Glutamatergic neuron (in vitro differentiated cells): Measurements from ENCODE around the gene TBC1D2. TPM values are rescaled to one million over a fixed set of nuclear protein-coding genes. Genes with fewer than 3 reads are reported as not detected.

Experiments
- DNase-seq: peaks from one replicate; pipeline ENCODE4 v3.0.0; 2022
- H3K27ac Mint-ChIP-seq: one replicate; pipeline ENCODE4 v1.8.0; 2020; ENCODE audit warnings: mild to moderate bottlenecking, mixed read lengths, inconsistent platforms; ENCODE audit not compliant: unreplicated experiment
- H3K27me3 Mint-ChIP-seq: one replicate; pipeline ENCODE4 v1.8.0; 2020; ENCODE audit warnings: mild to moderate bottlenecking, moderate library complexity, mixed read lengths, inconsistent platforms; ENCODE audit not compliant: unreplicated experiment
- H3K36me3 Mint-ChIP-seq: one replicate; pipeline ENCODE4 v1.8.0; 2020; ENCODE audit warnings: mild to moderate bottlenecking, mixed read lengths, inconsistent platforms; ENCODE audit not compliant: unreplicated experiment
- H3K4me1 Mint-ChIP-seq: one replicate; pipeline ENCODE4 v1.8.0; 2020; ENCODE audit warnings: mild to moderate bottlenecking, low read depth, mixed read lengths, inconsistent platforms; ENCODE audit not compliant: unreplicated experiment
- H3K4me3 Mint-ChIP-seq: one replicate; pipeline ENCODE4 v1.8.0; 2020; ENCODE audit warnings: mild to moderate bottlenecking, mixed read lengths, inconsistent platforms; ENCODE audit not compliant: unreplicated experiment
- H3K9me3 Mint-ChIP-seq: one replicate; pipeline ENCODE4 v1.8.0; 2020; ENCODE audit warnings: mild to moderate bottlenecking, moderate library complexity, mixed read lengths, inconsistent platforms; ENCODE audit not compliant: unreplicated experiment
- CTCF ChIP-seq: fragments of 200-600 bp; sonication (generic); IDR thresholded peaks from one replicate; pipeline ENCODE4 v1.5.0; 2021; ENCODE audit not compliant: partially characterized antibody, unreplicated experiment
- long read RNA-seq: library from polyadenylated mRNA; unstranded; transcript quantifications from one replicate; pipeline ENCODE4 v2.0.0, GENCODE V29; 2020; ENCODE audit not compliant: unreplicated experiment
- total RNA-seq: library from RNA; stranded (reverse); fragmentation: NEBNext Ultra II Directional; extraction: Animal tissue kit (Norgen Biotek cat#: 25700); gene quantifications from one replicate; pipeline ENCODE4 v1.2.1, GENCODE V29; 2021; ENCODE audit not compliant: unreplicated experiment

The TBC1D2 gene
- 7.6 TPM for total RNA-seq
- long read RNA-seq, partial matches to known transcripts = 2 of 8 reads
- long read RNA-seq, other reads (novel, unspliced or antisense) = 6 of 8 reads

- Mint-ChIP-seq H3K4me3 (peak within 1 kb of the TSS; percentile 90), H3K36me3 (peaks cover 5% of the 10 kb centered on the region), H3K4me1 (peaks cover 8% of the 10 kb centered on the region), H3K9me3 (peaks cover 5% of the 10 kb centered on the region), H3K27me3 (peaks cover 2% of the 10 kb centered on the region), H3K27ac (peak within 1 kb of the TSS; percentile 93)
- peak; percentile 98 for DNase-seq
- no peak for TF ChIP-seq CTCF
These were observed at the start of gene TBC1D2 for GRCh38 chr9:98255578-98256296. Gene TBC1D2, minus strand, starts transcription at chr9:98255649. Its CDS starts 108 bp downstream, at chr9:98255541.

- Mint-ChIP-seq H3K4me3 (no peak overlapping the region), H3K9me3 (peaks cover 18% of the 10 kb centered on the region), H3K36me3 (peaks cover 7% of the 10 kb centered on the region), H3K4me1 (peaks cover 23% of the 10 kb centered on the region), H3K27me3 (peaks cover 18% of the 10 kb centered on the region), H3K27ac (peak overlapping the region; percentile 15)
- no peak for TF ChIP-seq CTCF
- DNase-seq = no peak
These were observed 48.9 kb upstream of the TBC1D2 start for GRCh38 chr9:98304381-98304780.

DNA sequence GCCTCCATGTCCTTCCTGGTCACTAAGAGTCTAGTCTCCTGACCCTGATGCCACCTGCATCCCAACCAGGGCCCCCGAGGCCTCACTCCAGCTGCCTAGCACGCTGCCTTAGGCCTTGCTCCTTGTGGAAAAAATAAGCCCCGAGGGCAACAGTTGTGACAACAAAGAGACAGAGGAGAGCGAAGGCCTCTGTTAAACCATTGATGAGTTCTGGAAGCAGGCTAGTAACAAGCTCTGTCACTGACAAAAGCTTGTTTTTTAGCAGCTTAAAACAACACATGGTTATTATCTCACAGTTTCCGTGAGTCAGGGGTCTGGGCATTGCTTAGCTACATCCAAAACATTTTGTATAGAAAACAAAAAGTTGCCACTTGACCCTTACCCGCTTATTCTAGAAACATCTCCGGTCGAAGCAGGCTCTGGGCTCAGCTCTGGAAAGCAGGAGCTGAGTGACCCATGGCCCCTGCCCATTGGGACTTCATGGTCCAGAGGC lies 48.2 kb upstream of the TBC1D2 start:
- DNase-seq = no peak
- peak overlapping the region; percentile 15 for H3K27ac Mint-ChIP-seq

DNA sequence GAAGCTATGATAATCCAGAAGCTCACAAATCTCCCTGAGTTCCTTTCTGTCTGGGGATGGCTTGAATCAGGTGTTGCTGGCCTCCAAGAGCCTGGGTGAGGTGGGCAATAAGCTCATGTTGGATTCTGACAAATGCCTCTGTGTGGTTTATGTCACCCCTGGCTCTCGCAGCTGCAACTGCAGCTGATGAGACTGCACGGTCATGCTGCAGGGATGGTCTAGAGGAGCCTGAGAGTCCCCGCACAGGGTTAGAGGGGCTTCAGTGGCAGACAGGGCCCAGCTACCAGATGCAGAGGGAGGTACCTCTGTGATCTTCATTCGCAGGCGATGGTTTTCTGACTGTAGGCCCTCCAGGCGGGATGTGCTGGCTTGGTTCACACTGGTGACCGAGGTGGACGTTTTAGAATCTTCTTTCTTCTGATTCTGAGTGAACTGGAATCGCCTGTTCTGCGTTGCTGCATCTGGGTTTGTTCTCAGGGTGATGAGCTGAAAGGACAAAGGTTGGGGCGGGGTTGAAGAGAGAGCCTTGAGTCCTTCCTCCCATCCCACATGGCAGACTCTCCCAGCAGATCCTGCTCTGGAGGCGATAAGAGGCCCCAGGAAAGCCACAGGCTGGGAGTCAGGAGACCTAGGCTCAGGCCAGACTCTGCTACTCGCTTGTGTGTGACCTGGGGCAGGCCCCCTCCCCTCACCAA lies 47.6 kb upstream of the TBC1D2 start:
- no peak for DNase-seq
- no peak for TF ChIP-seq CTCF

More for the DNA sequence above, 48.2 kb upstream of the TBC1D2 start:
- peaks cover 23% of the 10 kb centered on the region for H3K4me1 Mint-ChIP-seq
- TF ChIP-seq CTCF = no peak
- H3K27me3 Mint-ChIP-seq = peaks cover 17% of the 10 kb centered on the region
- peaks cover 18% of the 10 kb centered on the region for H3K9me3 Mint-ChIP-seq
- no peak overlapping the region for H3K4me3 Mint-ChIP-seq
- peaks cover 7% of the 10 kb centered on the region for H3K36me3 Mint-ChIP-seq

More for the DNA sequence above, 47.6 kb upstream of the TBC1D2 start:
- H3K27ac Mint-ChIP-seq = no peak overlapping the region
- H3K4me1 Mint-ChIP-seq = peaks cover 20% of the 10 kb centered on the region
- H3K27me3 Mint-ChIP-seq = peaks cover 17% of the 10 kb centered on the region
- peaks cover 18% of the 10 kb centered on the region for H3K9me3 Mint-ChIP-seq
- H3K4me3 Mint-ChIP-seq = no peak overlapping the region
- peaks cover 4% of the 10 kb centered on the region for H3K36me3 Mint-ChIP-seq
